SKM-1 (cell line): ENCODE results near the gene PRKN.

Experiments used
- DNase-seq: peaks from one replicate; lab custom pipeline; 2025; ENCODE audit not compliant: unreplicated experiment; lab: John Stamatoyannopoulos, UW

The PRKN gene

DNA sequence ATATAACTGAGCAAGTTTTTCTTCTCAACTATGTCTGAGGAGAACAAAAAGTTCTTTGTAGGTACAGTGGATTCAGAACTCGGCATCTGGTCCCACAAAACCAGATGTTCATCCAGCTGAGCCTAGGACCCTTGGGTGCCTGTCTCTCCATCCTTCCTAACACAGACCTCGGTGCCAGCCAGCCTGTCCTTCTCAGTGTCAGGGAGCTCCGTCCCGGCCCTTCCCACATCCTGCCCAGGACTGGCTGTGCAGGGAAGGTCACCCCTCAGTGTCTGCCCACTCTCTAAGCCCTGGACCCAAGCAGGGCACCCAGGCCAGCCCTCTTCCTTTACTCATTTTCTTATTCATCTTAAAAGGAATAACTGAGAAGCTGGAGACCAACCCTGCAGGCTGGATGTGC, 1421.7 kb downstream of the PRKN start:
- DNase-seq = no peak

GRCh38 chr6:161303628-161304340, 1423.8 kb downstream of the PRKN start:
- DNase-seq = no peak

- DNase-seq = no peak
Observed at GRCh38 chr6:161302949-161303348, 1424.6 kb downstream of the PRKN start.

DNA sequence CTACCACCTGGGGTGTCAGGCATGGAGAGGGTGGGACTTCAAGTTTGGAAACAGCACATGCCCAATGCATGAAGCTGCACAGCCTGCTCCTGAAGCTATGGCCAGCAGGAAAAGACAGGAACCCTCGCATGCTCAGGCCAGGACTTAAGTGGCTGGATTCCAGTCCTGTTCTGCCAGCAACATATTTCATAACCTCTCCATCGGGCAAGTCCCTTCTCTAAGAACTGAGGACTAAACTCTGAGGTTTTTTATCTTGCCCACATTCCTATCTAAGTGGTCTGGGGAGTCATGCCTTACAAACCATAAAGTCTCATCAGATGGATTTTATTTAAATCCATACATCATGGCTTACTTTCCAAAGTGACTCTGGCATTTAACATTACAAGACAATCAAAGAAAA, 1426.2 kb downstream of the PRKN start:
- DNase-seq = no peak

GRCh38 chr6:161300823-161301222, 1426.7 kb downstream of the PRKN start:
- DNase-seq = no peak

DNA sequence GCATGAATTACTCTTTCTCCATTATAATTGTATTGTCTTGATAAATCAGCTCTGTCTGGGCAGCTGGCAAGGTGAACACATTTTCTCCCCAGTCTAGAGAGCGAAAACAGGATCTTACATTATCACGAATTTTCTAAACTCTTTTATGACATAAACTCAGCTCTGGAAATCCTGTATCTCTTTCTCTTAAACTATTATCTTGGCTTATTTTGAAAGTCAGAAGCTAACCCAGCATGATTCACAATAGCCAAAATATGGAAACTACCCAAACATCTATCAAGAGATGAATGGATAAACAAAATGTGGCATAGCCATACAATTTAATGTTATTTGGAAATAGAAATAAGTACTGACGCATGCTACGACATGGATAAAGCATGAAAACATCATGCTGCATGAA, 1427.8 kb downstream of the PRKN start:
- no peak for DNase-seq
